ENCODE results near the gene CD24.

The CD24 gene

DNA sequence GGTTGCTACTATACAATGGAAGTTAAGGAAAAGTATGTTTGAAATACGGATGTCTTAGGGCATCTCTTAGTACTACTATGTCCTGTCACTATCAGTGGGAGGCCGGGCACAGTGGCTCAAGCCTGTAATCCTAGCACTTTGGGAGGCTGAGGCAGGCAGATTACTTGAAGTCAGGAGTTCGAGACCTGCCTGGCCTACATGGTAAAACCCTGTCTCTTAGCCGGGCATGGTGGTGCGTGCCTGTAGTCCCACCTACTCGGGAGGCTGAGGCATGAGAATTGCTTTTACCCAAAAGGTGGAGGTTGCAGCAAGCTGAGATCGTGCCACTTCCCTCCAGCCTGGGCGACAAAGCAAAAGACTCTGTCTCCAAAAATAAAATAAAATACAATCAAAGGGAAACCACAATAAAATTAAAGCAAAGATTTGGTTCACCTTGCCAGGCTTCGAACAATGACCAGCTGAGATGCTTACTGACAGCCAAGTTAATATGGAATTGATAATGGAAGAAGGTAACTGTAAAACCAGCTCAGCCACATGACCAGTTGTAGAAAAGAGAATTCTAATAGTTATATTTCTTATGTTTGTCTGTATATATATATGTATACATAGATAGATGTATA, 6.5 kb downstream of the CD24 start:
- DNase-seq (ENCODE audit: low read depth): no peak

DNA sequence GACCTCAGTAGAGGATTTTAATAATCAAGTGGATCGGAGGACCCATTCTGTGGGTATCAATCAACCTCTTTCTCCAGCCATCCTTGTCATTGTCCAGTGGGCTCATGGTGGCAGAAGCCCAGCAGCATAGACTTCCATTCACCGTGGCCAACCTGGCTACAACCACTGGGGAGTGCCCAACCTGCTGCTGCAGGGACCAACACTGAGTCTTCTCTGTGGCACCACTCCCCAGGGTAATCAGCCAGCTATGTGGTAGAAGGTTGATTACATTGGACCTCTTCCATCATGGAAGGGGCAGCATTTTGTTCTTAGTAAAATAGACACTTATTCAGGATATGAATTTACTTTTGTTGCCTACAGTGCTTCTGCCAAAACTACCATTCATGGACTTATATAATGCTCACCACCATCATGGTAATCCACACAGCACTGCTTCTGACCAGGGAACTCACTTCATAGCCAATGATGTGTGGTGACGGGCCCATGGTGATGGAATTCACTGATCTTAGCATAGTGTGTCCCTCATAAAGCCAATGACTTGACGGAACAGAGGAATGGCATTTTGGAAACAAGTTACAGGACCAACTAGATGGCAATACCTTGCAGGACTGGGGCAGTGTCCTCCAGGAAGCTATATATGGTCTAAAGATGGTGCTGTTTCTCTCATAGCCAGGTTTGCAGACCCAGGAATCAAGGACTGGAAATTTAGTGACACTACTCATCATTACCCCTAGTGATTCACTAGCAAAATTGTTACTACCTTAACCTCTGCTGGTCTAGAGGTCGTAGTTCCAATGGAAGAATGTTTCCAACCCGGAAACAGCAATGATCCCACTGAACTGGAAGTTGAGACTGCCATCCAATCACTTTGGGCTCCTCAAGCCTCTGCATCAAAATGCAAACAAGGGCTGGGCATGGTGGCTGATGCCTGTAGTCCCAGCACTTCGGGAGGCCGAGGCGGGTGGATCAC, 7.6 kb downstream of the CD24 start:
- DNase-seq (ENCODE audit: low read depth): no peak

DNA sequence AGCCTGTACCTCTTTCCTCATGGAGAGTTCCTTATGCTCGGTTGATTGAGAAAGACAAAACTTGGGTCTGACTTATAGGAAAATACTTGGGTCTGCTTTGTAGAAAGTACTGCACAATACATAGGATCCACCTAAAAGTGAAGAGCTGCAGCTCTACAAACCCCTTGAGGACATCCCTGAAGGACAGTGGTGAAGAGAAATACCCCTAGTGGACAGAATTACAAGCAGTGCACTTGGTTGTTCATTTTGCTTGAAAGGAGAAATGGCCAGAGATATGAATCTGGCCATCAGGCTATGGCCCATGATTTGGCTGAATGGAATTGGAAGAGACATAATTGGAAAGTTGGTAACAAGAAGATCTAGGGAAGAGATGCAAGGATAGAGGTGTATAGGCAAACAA, 8.3 kb downstream of the CD24 start:
- no peak for DNase-seq (ENCODE audit: low read depth)

DNA sequence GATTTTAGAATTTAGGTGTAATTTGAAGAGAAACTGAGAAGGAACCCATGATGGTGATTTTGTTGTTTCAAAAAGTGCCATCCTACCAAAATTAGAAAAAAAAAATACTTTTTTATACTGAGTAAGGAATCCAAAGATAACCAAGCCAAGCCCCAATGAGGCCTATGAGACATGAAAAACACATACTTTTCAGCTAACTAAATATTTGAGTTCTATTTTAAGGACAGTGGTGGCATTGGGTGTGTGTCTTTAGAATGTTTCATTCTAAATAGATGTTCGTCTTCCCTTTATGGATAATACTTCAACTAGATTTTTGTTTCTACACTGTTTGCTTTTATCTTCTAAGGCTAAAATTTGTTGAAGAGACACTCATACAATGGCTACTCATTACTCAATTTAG, 9.6 kb downstream of the CD24 start:
- DNase-seq (ENCODE audit: low read depth): no peak

DNA sequence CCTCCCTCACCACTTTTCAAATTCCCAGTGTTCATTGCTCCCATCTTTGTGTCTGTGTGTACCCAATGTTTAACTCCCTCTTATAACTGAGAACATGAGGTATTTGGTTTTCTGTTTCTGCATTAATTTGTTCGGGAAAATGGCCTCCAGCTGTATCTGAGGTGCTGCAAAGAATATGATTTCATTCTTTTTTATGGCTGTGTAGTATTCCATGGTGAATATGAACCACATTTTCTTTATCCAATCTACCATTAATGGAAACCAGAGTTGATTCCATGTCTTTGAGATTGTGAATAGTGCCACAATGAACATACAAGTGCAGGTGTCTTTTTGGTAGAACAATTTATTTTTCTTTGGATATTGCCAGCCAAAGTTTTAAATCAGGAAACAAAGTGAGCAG, 10.4 kb downstream of the CD24 start:
- no peak for DNase-seq (ENCODE audit: low read depth)

DNA sequence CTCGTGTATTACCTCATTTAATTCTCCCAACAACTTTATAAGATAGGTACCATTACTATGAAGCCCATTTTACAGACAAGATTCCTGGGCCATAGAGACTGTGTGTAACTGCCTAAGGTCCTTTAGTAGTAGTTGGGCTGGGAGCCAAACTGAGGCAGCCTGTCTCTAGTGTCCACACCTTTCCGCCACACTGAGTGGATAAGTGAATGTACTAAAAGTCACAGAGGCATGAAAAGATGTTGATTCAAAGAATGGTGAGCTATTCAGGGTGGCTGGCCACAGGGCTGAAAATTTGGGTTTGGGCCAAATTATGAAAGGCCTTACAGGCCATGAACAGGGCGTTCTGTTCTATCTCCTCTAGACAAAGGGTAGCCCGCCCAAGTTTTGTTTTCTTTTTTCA, 11.0 kb downstream of the CD24 start:
- DNase-seq (ENCODE audit: low read depth): no peak

DNA sequence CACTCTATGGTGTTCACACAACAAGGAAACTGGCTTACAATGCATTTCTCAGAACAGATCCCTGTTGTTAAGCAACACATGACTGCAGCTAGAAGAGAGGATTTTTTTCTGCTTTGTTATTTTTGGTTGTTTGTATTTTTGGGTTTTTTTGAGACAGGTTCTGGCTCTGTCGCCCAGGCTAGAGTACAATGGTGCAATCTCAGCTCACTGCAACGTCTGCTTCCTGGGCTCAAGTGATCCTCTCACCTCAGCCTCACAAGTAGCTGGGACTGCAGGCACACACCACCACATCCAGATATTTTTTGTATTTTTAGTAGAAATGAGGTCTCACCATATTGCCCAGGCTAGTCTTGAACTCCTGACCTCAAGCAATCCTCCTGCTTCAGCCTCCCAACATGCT, 12.7 kb downstream of the CD24 start:
- no peak for DNase-seq (ENCODE audit: low read depth)

DNA sequence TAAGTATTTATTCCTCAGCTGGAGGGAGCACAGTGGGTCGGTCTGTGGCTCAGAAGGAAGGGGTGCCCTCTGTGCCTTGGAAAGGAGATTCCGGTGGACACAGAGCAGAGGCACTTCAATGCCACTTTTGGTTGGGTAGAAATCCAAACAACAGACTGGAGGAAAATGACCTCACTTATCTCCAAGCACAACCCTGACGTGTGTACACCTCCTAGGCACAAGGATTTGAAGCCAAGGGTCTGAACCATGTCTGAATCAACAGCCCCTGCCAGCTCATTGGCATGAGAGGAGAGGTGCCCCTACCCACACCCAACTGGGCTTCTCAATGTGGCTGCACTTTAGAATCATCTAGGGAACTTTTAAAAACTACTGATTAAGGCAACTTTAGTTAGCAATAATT, 13.4 kb downstream of the CD24 start:
- no peak for DNase-seq (ENCODE audit: low read depth)

DNA sequence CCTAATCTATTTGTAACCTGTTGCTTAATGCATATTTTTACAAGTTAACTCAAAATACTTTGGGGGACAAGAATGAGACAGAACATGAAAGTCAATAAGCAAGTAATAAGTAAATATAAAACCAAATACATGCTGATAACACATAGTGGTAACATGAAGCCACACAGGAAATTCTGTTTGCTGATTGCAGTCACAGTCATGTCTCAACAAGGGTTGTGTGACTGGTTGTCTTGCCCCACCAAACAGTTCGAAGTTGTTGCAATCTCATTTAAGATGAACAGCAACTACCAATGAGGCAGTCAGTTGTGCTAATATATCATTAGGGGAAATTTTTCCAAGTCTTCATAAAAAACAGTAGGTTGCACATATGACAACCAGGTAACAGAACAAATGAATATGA, 14.5 kb downstream of the CD24 start:
- DNase-seq (ENCODE audit: low read depth): no peak

DNA sequence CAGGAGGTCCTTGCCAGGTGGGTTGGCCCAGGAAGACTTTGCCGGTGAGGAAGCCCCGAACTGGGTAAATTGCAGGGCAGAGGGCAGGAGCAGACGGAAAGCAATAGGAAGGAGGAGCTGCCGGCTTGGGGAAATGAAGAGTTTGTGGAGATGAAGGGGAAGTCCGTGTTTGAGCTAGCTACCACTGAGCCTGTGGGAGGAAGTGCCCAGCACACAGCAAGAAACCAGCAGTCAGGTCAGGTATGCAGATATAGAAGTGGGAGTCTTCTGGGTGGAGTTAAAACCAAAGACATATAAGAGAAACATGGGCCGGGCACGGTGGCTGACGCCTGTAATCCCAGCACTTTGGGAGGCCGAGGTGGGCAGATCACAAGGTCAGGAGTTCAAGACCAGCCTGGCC, 34.7 kb downstream of the CD24 start:
- no peak for DNase-seq (ENCODE audit: low read depth)

DNA sequence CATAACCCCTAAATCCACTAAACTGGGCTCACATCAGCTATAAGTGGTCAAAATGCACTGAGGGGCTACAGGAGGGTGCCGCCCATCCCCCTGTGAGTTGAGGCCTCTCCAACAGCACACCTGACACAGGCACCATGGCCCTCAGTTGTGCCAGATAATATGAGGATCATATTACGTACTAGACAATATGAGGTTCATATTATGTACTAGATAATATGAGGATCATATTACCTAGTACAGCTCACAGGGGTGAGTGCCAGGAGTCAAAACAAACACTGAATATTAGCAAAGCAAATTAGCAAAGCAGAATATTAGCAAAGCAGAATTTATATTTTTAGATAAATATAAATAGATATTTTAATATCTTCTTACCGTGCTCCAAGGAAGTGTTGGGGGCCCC, 35.3 kb downstream of the CD24 start:
- no peak for DNase-seq (ENCODE audit: low read depth)

DNA sequence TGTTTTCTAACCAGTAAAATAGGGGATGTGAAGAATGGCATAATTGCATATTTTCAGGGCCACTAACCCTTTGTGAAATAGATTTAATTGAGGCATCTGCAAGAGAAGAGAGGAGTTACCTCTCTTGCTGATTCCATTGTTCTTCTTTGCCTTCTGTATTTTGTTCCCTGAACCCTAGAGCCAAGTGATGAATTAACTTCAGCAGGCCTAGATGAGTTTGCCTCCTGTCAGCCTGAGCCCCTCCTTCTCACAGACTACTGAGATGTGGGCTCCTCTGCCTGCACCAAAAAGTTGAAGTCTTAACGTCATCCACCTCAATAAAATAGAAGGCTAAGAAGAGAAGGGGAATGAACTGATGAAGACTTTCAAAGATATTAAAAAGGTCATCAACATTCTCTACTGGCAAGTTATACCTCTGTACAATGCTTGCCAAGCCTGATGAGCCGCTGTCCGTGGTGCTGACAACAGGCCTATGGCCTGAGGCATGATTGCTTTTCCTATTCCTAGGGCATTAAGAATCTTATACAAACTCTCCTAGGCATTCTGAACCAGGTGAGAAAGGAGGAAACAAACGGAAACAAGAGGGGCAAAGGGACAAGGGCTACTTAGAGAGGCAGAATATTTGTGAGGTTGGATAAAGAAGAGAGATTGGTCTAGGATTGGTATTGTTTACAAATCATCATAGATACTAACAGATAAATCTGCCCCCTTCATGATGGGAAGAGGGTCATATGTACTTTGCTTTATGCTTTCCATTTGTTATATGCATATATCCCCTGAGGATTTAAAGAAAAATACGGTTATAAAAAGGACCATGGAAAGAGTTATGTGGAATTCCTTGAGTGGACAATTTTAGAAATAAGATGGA, 46.8 kb downstream of the CD24 start:
- peak; percentile 0 for DNase-seq (ENCODE audit: low read depth)

DNA sequence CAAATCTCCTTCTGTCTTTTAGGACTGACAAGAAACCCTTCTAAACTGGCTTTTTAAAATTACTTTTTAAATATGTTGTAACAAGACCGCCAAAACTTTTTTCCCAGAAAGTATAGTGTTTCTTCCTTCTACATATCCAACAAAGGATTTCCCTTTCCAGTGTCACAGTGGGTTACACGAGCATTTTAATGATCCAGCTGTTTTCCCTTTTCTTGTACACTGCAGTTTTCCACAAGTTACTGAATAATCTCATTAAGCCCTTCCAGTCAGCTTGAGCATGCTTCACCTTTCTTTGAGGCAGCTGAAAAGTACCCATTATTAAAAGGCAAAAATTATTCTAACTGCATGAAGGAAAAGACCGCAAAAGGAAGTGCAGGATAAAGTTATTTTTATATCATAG, 48.6 kb downstream of the CD24 start:
- DNase-seq (ENCODE audit: low read depth): no peak

DNA sequence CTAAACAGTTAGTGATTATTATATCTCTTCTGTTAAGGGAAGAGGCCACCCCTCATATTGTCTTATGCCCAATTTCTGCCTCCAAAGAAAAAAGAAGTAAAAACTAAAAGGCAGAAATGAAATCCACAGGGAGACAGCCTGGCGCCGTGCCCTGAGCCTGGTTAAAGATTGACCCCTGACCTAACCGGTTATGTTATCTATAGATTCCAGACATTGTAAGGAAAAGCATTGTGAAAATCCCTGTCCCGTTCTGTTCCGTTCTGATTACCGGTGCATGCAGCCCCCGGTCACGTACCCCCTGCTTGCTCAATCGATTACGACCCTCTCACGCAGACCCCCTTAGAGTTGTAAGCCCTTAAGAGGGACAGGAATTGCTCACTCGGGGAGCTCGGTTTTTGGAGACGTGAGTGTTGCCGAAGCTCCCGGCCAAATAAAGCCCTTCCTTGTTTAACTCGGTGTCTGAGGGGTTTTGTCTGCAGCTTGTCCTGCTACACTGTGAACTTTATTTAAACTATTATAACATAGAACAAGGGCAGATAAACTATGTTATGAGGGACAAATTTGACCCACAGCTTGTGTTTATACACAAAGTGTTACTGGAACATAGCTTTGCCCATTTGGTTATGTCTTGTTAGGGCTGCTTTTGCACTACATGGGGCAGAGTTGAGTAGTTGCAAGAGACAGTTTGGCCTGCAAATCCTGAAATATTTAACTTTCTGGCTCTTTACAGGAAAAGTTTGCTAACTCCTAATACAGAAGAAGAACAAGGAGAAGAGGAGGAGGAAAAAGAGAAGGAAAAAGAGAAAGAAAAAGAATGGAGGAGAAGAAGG, 49.6 kb downstream of the CD24 start:
- no peak for DNase-seq (ENCODE audit: low read depth)

DNA sequence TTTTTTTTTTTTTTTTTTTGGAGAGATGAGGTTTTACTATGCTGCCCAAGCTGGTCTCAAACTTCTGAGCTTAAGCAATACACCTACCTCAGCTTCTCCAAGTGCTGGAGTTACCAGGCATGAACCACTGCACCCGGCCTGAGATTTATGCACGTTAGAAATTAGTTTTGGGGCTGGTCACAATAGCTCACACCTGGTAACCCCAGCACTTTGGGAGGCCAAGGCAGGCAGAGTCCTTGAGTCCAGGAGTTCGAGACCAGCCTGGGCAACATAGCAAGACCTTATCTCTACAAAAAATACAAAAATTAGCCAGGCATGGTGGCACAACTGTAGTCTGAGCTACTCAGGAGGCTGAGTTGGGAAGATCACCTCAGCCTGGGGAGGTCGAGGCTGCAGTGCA, 51.9 kb downstream of the CD24 start:
- DNase-seq (ENCODE audit: low read depth): no peak

All from HS-27A (cell line).